GM21515 (cell line): ENCODE results near the gene SERGEF.

Experiments used
- ATAC-seq: cut with Tn5 transposase; IDR thresholded peaks from one replicate; pipeline ENCODE4 v1.9.1; 2021; ENCODE audit not compliant: unreplicated experiment

The SERGEF gene

GRCh38 chr11:18012906-18013781, at the start of gene SERGEF:
TSS of gene SERGEF (minus strand) at chr11:18013047. CDS start at chr11:18013010, 37 bp downstream.
- ATAC-seq, result peak; percentile 93

GRCh38 chr11:18061351-18061750, 48.5 kb upstream of the SERGEF start:
- no peak for ATAC-seq

DNA sequence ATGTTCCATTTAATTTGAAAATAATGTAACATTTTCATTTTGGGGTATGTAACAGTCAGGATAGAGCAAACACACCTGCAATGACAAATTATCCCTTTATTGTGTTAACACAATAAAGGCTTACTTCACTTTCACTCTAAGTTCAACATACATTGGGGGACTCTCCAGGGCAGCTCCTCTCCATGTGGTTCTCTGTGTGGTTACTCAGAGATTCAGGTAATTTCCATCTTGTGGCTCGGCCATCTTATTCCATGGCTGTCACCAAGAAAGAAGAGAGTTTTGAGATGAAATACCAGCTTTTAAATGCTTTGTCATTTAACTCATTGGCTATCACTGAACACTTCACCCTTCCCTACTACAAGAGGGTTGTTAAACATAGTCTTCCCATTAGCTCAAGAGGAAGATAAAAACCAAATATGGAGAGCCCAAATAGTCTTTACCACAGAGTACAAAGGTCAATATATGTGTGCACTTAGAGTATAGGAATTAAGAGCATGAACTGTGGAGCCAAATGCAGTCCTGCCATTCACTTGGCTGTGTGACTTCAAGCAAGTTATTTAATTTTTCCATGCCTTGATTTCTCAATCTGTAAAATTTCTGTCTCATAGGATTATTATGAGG, 43.8 kb upstream of the SERGEF start:
- no peak for ATAC-seq

DNA sequence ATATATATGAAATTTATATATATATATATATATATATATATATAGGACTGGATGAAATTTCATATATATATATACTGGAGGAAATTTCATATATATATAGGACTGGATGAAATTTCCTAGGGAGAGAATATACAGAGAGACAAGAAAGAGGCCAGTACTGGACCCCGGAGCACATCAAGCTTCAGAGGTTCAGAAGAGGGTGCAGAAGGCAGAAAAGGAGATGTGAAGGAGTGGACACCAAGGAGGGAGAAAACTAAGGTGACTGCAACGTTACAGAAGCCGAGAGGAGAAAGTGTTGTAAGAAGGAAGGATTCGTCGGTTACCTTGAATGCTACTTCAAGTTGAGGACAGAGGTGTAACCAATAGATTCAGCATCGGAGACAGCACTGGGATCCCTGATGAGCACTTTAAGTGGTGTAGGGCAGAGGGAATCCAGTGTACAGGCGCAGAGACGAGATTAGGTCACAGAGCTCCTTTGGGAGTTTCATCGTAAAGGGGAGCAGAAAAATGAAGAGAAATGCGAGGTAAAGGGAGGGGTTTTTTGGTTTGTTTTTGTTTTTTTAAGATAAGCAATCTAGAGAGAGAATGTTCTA, 41.8 kb upstream of the SERGEF start:
- ATAC-seq, result no peak

DNA sequence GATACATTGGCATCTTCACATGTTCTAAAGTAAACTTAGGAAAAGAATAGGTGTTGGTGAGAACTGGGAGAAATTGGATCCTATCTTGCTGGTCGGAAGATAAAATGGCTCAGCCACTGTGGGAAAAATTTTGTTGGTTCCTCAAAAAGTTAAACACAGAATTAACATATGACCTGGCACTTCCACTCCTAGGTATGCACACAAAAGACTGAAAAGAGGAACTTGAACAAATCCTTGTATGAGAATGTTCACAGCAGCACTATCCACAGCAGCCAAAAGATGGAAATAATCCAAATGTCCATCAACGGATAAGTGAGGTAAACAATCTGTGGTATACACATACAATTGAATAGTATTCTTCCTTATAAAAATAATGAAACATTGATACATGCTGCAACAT, 38.0 kb upstream of the SERGEF start:
- ATAC-seq, result no peak

DNA sequence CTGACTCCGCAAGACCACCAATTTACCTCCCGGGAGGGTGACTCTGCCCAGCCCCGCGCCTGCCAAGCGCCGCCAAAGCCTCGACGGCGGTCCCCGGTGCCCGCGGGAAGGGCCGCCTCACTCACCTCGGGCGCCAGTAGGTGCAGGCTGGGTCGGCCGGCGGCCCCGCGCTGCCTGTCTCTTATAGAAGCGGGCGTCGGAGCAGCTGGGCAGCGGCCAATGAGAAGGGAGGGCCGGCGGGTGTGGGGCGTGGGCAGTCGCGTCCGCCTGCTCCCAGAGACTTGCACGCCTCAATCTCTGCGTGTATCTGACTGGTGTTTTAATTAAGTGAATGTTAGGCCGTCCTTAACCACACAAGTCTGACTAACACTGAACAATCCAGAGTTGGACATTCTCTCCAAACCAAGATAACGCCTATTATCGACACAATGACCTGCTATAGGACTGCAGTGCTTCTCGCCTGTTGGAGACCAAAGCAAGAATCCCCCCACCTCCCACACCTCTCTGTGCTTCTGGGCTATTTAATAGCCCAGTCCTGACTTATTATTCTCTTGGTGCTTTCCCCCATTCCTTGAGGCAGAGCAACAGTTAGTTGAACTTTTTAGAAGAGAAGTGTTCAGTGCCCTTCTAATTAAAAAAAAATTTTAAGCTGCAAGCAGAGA, 33.4 kb upstream of the SERGEF start, which contains the start of gene TPH1:
Gene TPH1 (minus strand): TSS at position 154 of the 662 bp plus-strand sequence. CDS start 5,507 bp downstream, outside the sequence.
- no peak for ATAC-seq

DNA sequence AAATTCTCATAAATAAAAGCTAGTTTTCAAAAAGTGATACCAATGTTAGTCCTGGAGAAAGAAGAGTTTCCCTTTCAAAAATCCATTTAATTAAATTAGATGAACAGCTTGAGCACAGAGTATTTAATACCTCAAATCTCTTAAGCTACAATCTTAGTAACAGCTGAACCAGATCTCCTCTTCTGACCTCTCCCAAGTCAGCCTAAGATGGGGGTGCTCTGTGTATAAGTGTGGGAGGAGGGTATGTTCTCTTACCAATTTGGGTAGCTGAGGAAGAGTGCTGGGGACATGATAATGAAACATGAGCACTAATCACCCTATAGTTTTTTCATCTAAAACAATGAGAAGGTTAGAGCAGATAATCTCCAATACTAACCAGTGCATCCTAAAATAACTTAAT, 23.6 kb upstream of the SERGEF start:
- no peak for ATAC-seq

GRCh38 chr11:18027475-18027874, 14.6 kb upstream of the SERGEF start:
- ATAC-seq, result no peak

GRCh38 chr11:18022419-18022818, 9.6 kb upstream of the SERGEF start:
- ATAC-seq, result no peak

- no peak for ATAC-seq
Observed at GRCh38 chr11:18019650-18020049, 6.8 kb upstream of the SERGEF start.

DNA sequence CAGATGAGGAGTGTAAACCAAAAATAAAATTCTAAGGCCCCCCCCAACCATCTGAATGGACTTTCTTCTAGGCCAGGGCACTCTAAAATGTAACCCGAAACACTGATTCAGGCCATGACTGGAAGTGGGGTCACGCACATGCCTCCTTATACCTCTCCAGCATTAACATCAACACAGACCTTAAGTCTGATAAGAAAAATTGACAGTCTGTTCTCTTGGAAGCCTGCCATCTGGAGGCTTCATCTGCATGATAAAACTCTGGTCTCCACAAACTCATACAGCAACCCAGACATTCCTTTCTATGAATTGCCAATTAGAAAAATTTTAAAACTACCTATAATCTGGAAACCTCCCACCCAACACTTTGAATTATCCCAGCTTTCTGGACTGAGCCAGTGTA, 3.9 kb upstream of the SERGEF start:
- no peak for ATAC-seq

GRCh38 chr11:18014876-18015275, 2.0 kb upstream of the SERGEF start:
- ATAC-seq, result no peak

DNA sequence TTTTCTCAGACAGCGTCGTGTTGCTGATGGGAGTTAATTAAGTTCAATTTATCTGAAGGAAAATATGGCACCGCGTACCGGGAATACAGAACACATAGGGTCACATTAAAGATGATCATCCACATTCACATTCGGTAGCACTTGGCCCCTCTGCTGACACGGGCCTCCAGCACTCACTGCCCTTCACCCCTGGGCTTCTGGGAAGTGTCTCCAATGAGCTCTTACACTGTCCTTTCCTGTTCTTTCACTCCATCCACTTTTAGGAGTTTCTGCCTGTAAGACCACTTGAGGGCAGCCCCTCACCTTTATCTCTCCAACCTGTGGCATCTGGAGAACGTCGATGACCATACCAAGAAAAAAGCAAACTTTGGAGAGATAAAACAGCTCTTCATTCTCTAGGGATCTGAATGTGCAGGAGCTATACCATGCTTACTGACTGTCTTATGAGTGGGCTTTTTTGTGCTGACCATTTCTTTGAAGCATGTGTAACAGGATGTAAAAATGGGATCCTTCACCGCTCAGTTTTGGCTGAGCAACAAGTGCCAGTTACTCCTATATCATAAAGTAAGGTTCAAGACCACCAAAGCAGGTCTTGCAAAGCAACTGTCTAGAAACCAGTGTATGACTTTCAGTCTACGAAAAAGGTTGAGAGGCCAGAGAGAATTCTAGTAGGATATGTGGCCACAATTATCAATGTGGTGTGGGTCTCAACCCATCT, 1.1 kb upstream of the SERGEF start:
- ATAC-seq, result no peak

GRCh38 chr11:18012122-18012905, 533 bp downstream of the SERGEF start:
- ATAC-seq, result peak; percentile 3

GRCh38 chr11:18011633-18012032, 1.2 kb downstream of the SERGEF start:
- no peak for ATAC-seq

DNA sequence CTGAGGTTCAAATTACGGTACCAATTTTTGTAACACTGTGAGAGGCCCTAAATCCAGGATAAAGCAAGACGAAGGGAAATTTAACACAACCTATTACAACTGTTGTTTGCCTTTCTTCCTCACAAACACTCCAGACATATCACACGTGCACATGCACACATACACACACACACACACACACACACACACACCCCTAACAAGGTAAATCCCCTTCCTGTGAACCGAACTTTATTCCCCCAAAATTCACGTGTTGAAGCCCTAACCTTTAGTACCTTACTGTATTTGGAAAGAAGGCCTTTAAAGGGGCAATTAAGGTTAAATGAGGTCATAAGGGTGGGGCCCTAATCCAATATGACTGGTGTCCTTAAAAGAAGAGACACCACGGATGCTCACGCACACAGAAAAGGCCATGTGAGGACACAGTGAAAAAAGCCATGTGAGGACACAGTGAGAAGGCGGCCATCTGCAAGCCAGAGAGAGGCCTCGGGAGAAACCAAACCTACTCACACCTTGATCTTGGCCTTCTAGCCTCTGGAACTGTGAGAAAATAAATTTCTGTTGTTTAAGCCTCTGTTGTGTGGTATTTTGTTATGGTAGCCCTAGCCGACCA, 1.8 kb downstream of the SERGEF start:
- no peak for ATAC-seq

- ATAC-seq, result no peak
Observed at GRCh38 chr11:18010121-18010670, 2.7 kb downstream of the SERGEF start.

GRCh38 chr11:18005376-18006129, 7.3 kb downstream of the SERGEF start:
- no peak for ATAC-seq
